NCI-H2171 treated with DMSO at 0.1 percent for 48 hours (cell line): ENCODE data around the gene ADH5.
"Not testable (repeated sequence)": the region's sequence is repeated elsewhere in the genome, so short reads cannot be mapped to it uniquely, and the experiment has no call there.

Source experiments
- DNase-seq: peaks from one replicate; lab custom pipeline; 2025; lab: John Stamatoyannopoulos, UW

The ADH5 gene

GRCh38 chr4:99029018-99029735, 59.4 kb downstream of the ADH5 start:
- no peak for DNase-seq

GRCh38 chr4:99028187-99028586, 60.4 kb downstream of the ADH5 start:
- DNase-seq: no peak

- no peak for DNase-seq
Measured at GRCh38 chr4:99027304-99027703, 61.3 kb downstream of the ADH5 start.

GRCh38 chr4:99025506-99025905, 63.1 kb downstream of the ADH5 start:
- DNase-seq: no peak

GRCh38 chr4:99024481-99025275, 63.9 kb downstream of the ADH5 start:
- DNase-seq: no peak

GRCh38 chr4:99023800-99024251, 64.8 kb downstream of the ADH5 start:
- not testable (repeated sequence) for DNase-seq

- no peak for DNase-seq
Measured at GRCh38 chr4:99022566-99022965, 66.0 kb downstream of the ADH5 start.

- no peak for DNase-seq
Measured at GRCh38 chr4:99021386-99021785, 67.2 kb downstream of the ADH5 start.
